IPS DF 6.9 (cell line): ENCODE data around the gene RASSF8.
"Not testable (repeated sequence)": the region's sequence is repeated elsewhere in the genome, so short reads cannot be mapped to it uniquely, and the experiment has no call there.

Source experiments
- DNase-seq: peaks from one replicate; pipeline ENCODE4 v3.0.0-alpha.2; 2013; ENCODE audit warnings: low read depth, low spot score
- H3K27ac ChIP-seq: one replicate; pipeline ENCODE4 v1.5.1; 2013; ENCODE audit warnings: low read length, control low read depth
- H3K27me3 ChIP-seq: 2 replicates; pipeline ENCODE4 v1.6.1; 2013; ENCODE audit warnings: mild to moderate bottlenecking, low read length; ENCODE audit not compliant: control insufficient read depth, insufficient read depth
- H3K36me3 ChIP-seq: 2 replicates; pipeline ENCODE4 v1.6.1; 2013; ENCODE audit warnings: low read length; ENCODE audit not compliant: control insufficient read depth, insufficient read depth
- H3K4me1 ChIP-seq: 2 replicates; pipeline ENCODE4 v1.6.1; 2013; ENCODE audit warnings: low read length; ENCODE audit not compliant: control insufficient read depth, insufficient read depth
- H3K4me3 ChIP-seq: 2 replicates; pipeline ENCODE4 v1.5.1; 2013; ENCODE audit warnings: mild to moderate bottlenecking, low read length
- H3K9me3 ChIP-seq: 2 replicates; pipeline ENCODE4 v1.6.1; 2013; ENCODE audit warnings: low read length, inconsistent platforms; ENCODE audit not compliant: control insufficient read depth, insufficient read depth
- WGBS: extraction: QIAGEN DNeasy Blood & Tissue Kit; methylation state at CpG from one replicate; pipeline ENCODE4 v1.1.7; 2013; ENCODE audit warnings: mixed read lengths, missing lambda C conversion rate; ENCODE audit not compliant: insufficient read length, insufficient coverage; 5-methylcytosine and 5-hydroxymethylcytosine counted together

The RASSF8 gene

DNA sequence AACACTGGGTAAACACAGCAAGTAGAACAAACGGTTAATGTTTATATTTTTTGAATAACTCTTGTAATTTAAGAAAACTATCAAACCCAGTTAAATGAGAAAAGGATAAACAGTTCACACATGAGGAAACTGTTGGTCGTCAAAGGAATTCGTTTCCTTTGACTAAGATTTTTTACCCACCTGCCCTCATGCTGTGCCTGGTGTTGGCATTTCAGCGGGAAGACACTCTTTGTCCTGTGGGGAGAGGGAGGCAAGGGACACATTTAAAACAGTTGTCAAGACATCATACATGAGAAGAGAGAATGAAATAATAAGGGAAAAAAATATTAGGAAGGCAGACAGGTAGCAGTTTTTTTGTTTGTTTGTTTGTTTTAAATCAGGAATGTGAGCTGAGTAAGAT, 95.9 kb downstream of the RASSF8 start:
- Histone ChIP-seq H3K4me1 (no peaks in the 10 kb centered on the region), H3K36me3 (0 out of 2 replicates have a peak, but pooled peaks cover 3% of the 10 kb centered on the region), H3K27ac (no peak overlapping the region), H3K9me3 (no peaks in the 10 kb centered on the region), H3K27me3 (no peaks in the 10 kb centered on the region), H3K4me3 (no peak overlapping the region)
- DNase-seq = no peak
- no CpG with 5 or more reads among the region's 4 CpGs for WGBS

- Histone ChIP-seq H3K36me3 (0 out of 2 replicates have a peak, but pooled peaks cover 3% of the 10 kb centered on the region), H3K27me3 (no peaks in the 10 kb centered on the region), H3K4me3 (no peak overlapping the region), H3K27ac (no peak overlapping the region), H3K4me1 (no peaks in the 10 kb centered on the region), H3K9me3 (no peaks in the 10 kb centered on the region)
- WGBS = no CpG with 5 or more reads among the region's 2 CpGs
- no peak for DNase-seq
Observed at GRCh38 chr12:26055087-26055486, 96.6 kb downstream of the RASSF8 start.

DNA sequence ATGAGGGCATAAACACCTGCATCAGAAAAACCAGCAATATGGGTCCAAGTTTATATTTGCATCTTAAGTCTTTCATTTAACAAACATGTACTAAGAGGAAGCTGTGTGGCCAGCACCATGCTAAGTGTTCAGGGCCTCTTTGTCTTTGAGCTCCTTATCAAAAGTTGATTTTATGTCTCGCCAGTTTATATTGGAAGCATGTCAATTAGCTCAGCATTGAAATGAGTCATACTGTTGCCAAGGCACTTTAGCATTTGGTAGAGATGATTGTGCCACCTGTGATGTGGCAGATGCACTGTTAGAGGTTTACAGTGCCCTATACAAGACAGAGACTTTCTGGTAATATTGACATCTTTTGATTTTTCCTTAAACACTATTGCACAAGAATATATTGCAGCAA, 97.9 kb downstream of the RASSF8 start:
- H3K4me1 ChIP-seq = no peaks in the 10 kb centered on the region
- no peak overlapping the region for H3K4me3 ChIP-seq
- DNase-seq = no peak
- H3K9me3 ChIP-seq = no peaks in the 10 kb centered on the region
- no peak overlapping the region for H3K27ac ChIP-seq
- H3K36me3 ChIP-seq = 0 out of 2 replicates have a peak, but pooled peaks cover 3% of the 10 kb centered on the region
- no peaks in the 10 kb centered on the region for H3K27me3 ChIP-seq
- no CpG with 5 or more reads among the region's 1 CpG for WGBS

DNA sequence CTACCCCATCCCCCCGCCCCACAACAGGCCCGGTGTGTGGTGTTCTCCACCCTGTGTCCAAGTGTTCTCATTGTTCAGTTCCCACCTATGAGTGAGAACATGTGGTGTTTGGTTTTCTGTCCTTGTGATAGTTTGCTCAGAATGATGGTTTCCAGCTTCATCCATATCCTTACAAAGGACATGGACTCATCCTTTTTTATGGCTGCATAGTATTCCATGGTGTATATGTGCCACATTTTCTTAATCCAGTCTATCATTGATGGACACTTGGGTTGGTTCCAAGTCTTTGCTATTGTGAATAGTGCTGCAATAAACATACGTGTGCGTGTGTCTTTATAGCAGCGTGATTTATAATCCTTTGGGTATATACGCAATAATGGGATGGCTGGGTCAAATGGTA, 98.8 kb downstream of the RASSF8 start:
- H3K4me3 ChIP-seq, H3K36me3 ChIP-seq, H3K27me3 ChIP-seq, DNase-seq, H3K9me3 ChIP-seq, H3K4me1 ChIP-seq, H3K27ac ChIP-seq: not testable (repeated sequence)
- no CpG with 5 or more reads among the region's 6 CpGs for WGBS

DNA sequence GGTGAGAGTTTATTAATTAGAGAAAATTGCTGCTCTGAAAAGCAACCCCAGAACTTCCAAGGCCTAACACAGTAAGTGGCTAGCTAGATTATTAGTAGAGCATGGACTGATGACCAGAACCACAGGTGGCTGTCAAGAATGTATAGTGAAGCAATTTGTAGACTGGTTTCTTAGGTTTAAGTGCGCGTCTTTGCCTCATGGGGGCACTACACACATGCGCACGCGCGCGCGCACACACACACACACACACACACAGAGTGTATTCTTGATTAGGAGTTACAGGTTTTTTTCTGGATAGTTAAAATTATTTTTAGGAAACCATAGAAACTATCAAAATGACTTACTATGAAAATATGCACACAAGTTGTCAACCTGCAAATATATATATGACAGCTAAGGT, 99.8 kb downstream of the RASSF8 start:
- H3K27me3 ChIP-seq = no peaks in the 10 kb centered on the region
- no peak overlapping the region for H3K27ac ChIP-seq
- H3K9me3 ChIP-seq = no peaks in the 10 kb centered on the region
- H3K4me3 ChIP-seq = no peak overlapping the region
- H3K36me3 ChIP-seq = 0 out of 2 replicates have a peak, but pooled peaks cover 3% of the 10 kb centered on the region
- WGBS = no CpG with 5 or more reads among the region's 8 CpGs
- DNase-seq = no peak
- no peaks in the 10 kb centered on the region for H3K4me1 ChIP-seq

DNA sequence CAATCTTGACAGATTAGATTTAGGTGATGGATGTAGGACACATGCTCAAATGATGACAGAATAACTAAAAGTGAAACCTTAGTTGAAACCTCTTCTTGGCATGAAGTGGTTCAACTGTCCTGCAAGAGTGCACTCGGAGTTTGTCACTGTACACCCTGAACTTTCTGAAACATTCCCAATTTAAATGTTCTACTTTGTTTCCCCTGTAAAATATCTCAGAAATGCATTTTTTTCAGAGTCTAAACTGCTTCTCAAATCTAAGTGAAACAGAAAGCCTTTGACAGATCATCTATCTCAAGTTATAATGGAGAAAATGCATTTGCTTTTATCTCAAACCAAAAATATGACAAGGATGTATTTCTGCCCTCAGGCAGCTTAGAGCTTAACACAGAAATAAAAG, 100.3 kb downstream of the RASSF8 start:
- no peak overlapping the region for H3K27ac ChIP-seq
- H3K9me3 ChIP-seq = no peaks in the 10 kb centered on the region
- 0 out of 2 replicates have a peak, but pooled peaks cover 3% of the 10 kb centered on the region for H3K36me3 ChIP-seq
- no peak overlapping the region for H3K4me3 ChIP-seq
- no peak for DNase-seq
- H3K4me1 ChIP-seq = no peaks in the 10 kb centered on the region
- no CpG with 5 or more reads among the region's 1 CpG for WGBS
- H3K27me3 ChIP-seq = no peaks in the 10 kb centered on the region

DNA sequence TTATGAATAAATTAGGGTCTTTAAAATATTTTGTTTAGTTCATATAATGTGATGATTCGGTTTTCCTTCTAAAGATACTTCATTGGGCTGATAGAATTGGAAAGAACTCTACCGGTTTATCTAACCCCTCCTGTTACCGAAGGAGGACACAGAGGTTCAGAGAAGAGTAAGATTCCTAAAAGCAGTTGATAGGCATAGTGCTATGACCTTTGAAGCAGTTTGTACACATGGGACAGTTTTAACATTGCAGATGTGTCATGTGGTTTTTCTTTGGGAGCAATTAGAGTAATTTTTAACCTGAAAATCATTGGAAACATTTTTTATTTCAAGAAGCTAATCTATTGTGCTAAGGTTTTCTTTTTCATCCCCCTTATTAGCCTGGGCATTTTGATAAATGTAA, 103.5 kb downstream of the RASSF8 start:
- no peak for DNase-seq
- Histone ChIP-seq H3K36me3 (no peaks in the 10 kb centered on the region), H3K27ac (no peak overlapping the region), H3K9me3 (no peaks in the 10 kb centered on the region), H3K4me1 (no peaks in the 10 kb centered on the region), H3K27me3 (no peaks in the 10 kb centered on the region), H3K4me3 (no peak overlapping the region)
- no CpG with 5 or more reads among the region's 3 CpGs for WGBS

DNA sequence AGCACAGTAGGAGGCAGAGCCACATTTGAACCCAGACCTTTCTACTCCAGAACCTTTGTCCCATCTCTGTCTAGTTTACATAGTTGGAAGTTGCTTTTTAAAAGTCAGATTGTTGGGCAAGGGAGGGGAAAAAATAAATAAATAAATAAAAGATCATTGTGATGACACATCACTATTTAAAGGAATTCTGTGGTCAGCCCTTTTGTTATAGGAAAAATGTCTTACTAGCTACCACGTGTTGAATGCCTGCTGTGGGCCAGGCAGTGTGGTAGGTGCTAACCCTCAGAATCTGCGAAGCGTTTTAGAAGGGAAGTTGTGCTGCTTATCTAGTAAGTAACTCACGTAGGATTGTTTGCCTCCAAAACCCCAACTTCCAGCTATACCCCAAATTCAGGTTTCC, 104.1 kb downstream of the RASSF8 start:
- H3K4me3 ChIP-seq = no peak overlapping the region
- H3K9me3 ChIP-seq = no peaks in the 10 kb centered on the region
- H3K36me3 ChIP-seq = no peaks in the 10 kb centered on the region
- H3K4me1 ChIP-seq = no peaks in the 10 kb centered on the region
- no peak for DNase-seq
- H3K27ac ChIP-seq = no peak overlapping the region
- WGBS = no CpG with 5 or more reads among the region's 4 CpGs
- no peaks in the 10 kb centered on the region for H3K27me3 ChIP-seq

- Histone ChIP-seq H3K4me1 (no peaks in the 10 kb centered on the region; the same call in 1 of the 2 replicates), H3K27ac (no peak overlapping the region), H3K36me3 (no peaks in the 10 kb centered on the region), H3K27me3 (no peaks in the 10 kb centered on the region), H3K9me3 (no peaks in the 10 kb centered on the region), H3K4me3 (no peak overlapping the region)
- WGBS = no CpG with 5 or more reads among the region's 5 CpGs
- DNase-seq = no peak
Observed at GRCh38 chr12:26065451-26065850, 107.0 kb downstream of the RASSF8 start.

DNA sequence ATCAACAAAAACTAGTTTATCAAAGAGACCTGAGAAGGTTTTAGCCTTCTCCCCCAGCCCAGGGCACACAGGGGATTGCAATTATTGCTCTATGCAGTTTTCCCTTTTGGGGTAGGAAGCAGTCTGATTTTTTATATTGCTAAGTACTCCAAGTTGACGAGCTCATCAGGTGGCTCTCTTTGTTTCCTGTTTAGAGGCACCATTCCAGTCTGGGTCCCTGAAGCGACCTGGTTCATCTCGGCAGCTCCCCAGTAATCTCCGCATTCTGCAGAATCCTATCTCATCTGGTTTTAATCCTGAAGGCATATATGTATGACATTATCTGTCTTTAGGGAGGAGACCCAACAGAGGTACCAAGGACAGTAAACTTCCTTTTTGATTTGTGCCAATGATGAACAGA, 110.0 kb downstream of the RASSF8 start:
- Histone ChIP-seq H3K36me3 (no peaks in the 10 kb centered on the region), H3K4me3 (no peak overlapping the region), H3K9me3 (no peaks in the 10 kb centered on the region), H3K4me1 (no peaks in the 10 kb centered on the region; the same call in 1 of the 2 replicates), H3K27ac (no peak overlapping the region), H3K27me3 (no peaks in the 10 kb centered on the region)
- WGBS = no CpG with 5 or more reads among the region's 4 CpGs
- no peak for DNase-seq

DNA sequence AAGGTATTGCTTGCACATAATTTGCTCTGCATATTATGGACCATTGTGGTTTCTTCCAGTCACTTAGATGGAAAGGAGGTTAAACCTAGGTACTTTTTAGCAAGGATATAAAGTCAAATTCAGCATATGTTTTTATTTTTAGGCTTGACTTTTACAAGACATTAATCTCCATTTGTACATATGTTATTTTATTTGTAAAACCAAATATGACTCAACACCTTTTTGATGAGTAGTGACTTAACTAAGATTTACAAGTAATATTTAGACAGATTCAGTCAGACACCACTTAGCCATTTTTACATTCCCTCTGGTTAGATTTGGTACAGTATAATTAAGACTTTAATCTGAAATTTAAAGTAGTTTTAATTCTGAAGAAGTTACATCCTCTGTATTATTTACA, 111.3 kb downstream of the RASSF8 start:
- no peaks in the 10 kb centered on the region for H3K27me3 ChIP-seq
- no peak for DNase-seq
- H3K27ac ChIP-seq = no peak overlapping the region
- no peak overlapping the region for H3K4me3 ChIP-seq
- H3K36me3 ChIP-seq = no peaks in the 10 kb centered on the region
- H3K4me1 ChIP-seq = no peaks in the 10 kb centered on the region; the same call in 1 of the 2 replicates
- H3K9me3 ChIP-seq = no peaks in the 10 kb centered on the region
